Gastrocnemius medialis (tissue), 4 donors: ENCODE measurements around the gene PGBD4.

Experiments
- POLR2A ChIP-seq, 2 donors: fragments of 450-650 bp; IDR thresholded peaks; one replicate each; pipeline ENCODE4 v1.6.1; 2017; ENCODE audit warnings: antibody characterized with exemption in 2 of 2, mild to moderate bottlenecking in 2 of 2, moderate library complexity in 2 of 2
- TF ChIP-seq, protein P1 (sequence below), 5 experiments: fragments of 450-650 bp in 3 of 5; fragments of 200-600 bp in 2 of 5; sonication (generic) in 2 of 5; IDR thresholded peaks in 4 of 5; conservative IDR thresholded peaks in 1 of 5; 1 replicate in 4 of 5; 2 replicates in 1 of 5; pipeline ENCODE4 v1.5.1; 2016 to 2019; ENCODE audit warnings: antibody characterized with exemption in 5 of 5, mild to moderate bottlenecking in 3 of 5, moderate library complexity in 3 of 5

DNA sequence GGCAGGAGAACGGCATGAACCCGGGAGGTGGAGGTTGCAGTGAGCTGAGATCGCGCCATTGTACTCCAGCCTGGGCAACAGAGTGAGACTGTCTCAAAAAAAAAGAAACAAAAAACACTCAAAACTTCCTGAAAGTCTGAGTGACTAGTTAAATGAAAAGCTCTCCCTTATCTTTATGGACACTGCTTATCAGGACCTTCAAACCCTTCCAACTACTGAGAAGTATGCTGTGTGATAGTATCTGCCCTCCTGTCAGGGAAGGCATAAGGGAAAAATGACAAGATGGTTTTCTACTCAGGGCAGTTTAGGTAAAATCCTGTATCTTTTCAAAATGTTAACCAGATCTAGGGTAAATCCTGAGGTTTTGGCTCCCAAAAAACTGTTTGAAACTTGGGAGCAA, 22.0 kb upstream of the PGBD4 start:
- TF ChIP-seq POLR2A (IDR thresholded peaks at IDR 0.05): no peak
- TF ChIP-seq, protein P1, sequence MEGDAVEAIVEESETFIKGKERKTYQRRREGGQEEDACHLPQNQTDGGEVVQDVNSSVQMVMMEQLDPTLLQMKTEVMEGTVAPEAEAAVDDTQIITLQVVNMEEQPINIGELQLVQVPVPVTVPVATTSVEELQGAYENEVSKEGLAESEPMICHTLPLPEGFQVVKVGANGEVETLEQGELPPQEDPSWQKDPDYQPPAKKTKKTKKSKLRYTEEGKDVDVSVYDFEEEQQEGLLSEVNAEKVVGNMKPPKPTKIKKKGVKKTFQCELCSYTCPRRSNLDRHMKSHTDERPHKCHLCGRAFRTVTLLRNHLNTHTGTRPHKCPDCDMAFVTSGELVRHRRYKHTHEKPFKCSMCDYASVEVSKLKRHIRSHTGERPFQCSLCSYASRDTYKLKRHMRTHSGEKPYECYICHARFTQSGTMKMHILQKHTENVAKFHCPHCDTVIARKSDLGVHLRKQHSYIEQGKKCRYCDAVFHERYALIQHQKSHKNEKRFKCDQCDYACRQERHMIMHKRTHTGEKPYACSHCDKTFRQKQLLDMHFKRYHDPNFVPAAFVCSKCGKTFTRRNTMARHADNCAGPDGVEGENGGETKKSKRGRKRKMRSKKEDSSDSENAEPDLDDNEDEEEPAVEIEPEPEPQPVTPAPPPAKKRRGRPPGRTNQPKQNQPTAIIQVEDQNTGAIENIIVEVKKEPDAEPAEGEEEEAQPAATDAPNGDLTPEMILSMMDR (IDR thresholded peaks at IDR 0.05 in 4 of 5, conservative IDR thresholded peaks at IDR 0.05 in 1 of 5): no peak
